Stimulated activated CD4-positive, alpha-beta T cell treated with anti-CD3 and anti-CD28 coated beads, Interleukin-2, amount 100 ng/mL, for 4 hours (primary cell): ENCODE results near the gene TCL1A.
"Not testable (repeated sequence)": the region's sequence is repeated elsewhere in the genome, so short reads cannot be mapped to it uniquely, and the experiment has no call there.

Experiments used
- DNase-seq: peaks from one replicate; pipeline ENCODE4 v3.0.0-alpha.2; 2020; ENCODE audit warnings: low read depth

The TCL1A gene

GRCh38 chr14:95677179-95677835, 36.6 kb downstream of the TCL1A start:
- DNase-seq = no peak

- DNase-seq = no peak
Observed at GRCh38 chr14:95675486-95675885, 38.4 kb downstream of the TCL1A start.

- no peak for DNase-seq
Observed at GRCh38 chr14:95674613-95675012, 39.3 kb downstream of the TCL1A start.

- DNase-seq = no peak
Observed at GRCh38 chr14:95668235-95668772, 45.6 kb downstream of the TCL1A start.

GRCh38 chr14:95667249-95667693, 46.7 kb downstream of the TCL1A start:
- DNase-seq = no peak

DNA sequence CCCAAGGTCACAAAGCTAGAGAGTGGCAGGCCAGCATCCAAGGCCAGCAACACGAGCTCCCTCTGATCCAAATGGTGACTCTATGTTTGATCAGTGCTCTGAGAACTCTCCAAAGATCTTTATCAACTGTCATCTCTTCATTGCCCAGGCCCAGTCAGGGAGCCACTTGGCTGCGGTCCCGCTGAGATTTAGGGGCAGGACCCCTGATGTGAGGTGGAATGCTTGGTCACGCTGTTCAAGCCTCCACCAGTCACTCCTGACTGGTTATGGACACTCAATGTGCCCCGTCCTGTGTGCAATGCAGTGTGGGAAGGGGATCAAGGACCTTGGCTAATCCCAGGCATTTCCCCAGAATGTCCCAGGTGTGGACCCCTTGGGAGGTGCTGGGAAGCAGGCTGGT, 47.5 kb downstream of the TCL1A start:
- DNase-seq = no peak

GRCh38 chr14:95665530-95665929, 48.4 kb downstream of the TCL1A start:
- not testable (repeated sequence) for DNase-seq

DNA sequence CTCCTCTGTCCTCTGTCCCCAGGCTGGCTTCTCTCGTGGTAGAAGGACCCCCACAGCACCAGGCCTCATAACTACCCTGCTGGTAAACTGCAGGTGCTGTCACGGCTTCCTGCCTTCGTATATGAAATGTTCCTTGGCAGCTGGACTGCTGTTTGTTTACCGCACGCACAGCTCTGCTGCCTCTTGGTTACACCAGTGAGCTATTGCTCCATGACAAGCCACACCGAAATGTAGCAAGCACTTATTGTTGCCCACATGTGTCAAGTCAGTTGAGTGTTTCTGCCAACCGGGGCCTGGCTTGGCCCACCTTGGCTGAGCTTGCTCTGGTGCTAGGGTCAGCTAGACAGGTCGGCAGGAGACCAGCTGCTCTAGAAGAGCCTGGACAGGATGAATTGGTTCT, 49.4 kb downstream of the TCL1A start:
- DNase-seq = no peak

- DNase-seq = no peak
Observed at GRCh38 chr14:95664066-95664465, 49.9 kb downstream of the TCL1A start.

DNA sequence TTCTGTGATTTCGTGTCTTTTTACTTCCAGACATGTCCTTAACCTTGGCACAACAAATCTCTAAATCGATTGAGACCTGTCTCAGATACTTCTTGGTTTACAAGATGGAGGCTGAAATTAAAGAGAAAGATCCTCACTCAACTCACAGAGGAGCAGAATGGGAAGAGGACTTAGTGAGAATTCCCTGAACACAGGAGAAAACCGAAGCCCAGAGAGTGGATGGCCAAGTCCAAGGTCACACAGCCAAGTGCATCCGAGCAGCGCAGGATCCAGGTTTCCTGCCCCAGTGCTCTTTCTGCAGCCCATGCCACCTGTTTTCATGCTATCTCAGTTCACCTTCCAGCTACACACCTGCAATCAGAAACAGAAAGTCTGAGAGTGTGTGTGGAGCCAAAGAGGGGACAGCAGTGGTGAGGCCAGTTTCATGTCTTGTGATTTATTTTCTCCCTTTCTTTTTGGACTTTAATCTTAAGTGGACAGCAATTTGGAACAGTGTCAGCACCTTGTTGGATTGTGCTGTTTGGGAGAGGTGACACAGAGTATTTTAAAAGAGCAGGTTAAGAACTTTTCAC, 50.6 kb downstream of the TCL1A start:
- DNase-seq = no peak

- no peak for DNase-seq
Observed at GRCh38 chr14:95662376-95663186, 51.3 kb downstream of the TCL1A start.

DNA sequence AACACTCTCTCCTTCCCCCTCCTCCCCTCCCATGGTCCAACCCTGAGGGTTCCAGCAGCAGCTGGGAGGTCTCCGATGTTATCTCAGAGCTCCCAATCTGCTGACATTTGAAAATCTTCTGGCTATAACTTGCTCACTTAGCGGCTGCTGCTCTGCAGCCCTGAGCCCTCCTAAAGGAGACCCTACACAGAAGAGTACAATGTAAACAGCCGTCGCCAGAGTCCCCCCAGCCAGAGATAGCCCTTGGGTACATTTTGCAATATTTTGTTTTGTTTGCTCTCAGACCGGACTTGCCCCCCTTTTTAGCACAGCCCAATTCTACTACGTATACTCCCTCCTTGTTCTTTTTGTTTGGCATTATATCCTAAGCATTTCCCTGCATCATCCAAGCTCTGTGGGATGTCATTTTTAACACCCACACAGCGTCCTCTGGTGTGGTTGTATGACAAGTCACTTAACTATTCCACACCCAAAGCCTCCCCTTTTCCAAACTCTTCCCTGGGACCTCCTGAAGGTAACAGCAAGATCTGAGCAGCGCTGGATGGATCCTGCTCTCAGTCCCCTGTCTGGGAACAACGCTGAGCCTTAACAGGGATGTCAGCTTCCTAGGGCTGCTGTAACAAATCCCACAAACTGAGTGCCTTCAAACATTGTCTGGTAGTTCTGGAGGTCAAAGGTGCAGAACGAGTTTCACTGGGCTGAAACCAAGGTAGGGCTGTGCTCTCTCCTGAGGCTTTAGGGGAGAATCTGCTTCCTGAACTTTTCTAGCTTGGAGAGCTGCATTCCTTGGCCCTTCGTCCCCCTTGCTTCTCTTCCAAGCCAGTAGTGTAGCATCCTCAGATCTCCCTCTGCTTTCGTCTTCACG, 53.0 kb downstream of the TCL1A start:
- DNase-seq = no peak

DNA sequence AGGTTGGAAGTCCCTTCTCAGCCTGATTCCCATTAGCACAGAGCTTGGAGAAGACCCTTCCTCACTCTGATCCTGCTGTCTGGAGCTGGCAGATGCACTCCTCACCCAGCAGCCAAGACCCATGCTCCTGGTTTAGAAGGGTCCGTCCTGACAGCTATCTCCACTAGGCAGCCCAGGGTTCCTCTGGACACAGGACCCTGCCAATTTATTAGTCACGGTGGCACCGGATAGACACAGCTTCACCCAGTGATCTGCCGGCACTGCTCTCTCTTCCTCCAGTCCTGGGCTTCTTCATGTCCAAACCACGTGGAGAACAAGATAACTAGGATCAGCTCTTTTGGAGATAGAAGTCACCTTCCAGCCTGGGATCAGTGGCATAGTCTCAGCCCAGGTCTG, 53.9 kb downstream of the TCL1A start:
- DNase-seq = no peak
